Left lobe of liver (tissue), 2 donors: ENCODE measurements around the gene QSOX1. TPM values are rescaled to one million over a fixed set of nuclear protein-coding genes. Genes with fewer than 3 reads are reported as not detected.

ENCODE experiments used
- ATAC-seq: fragments of 200-7000 bp; cut with Tn5 transposase; one replicate; pipeline ENCODE4 v1.9.1; 2020; ENCODE audit warnings: mild to moderate bottlenecking, moderate library complexity
- DNase-seq: peaks from one replicate; pipeline ENCODE4 v3.0.0-alpha.2; 2020; ENCODE audit warnings: low spot score
- total RNA-seq: library from RNA; stranded (reverse); gene quantifications from one replicate; pipeline ENCODE4 v1.2.1, GENCODE V29; 2021
- donor health status: DM: no; HTN: no; CAD: no; lungs with moderate emphysema.
- donor health status: DM: no; HTN: yes; CAD: no.

QSOX1 gene
- total RNA-seq, 1 donor from 2014 or later: 41.1 TPM

DNA sequence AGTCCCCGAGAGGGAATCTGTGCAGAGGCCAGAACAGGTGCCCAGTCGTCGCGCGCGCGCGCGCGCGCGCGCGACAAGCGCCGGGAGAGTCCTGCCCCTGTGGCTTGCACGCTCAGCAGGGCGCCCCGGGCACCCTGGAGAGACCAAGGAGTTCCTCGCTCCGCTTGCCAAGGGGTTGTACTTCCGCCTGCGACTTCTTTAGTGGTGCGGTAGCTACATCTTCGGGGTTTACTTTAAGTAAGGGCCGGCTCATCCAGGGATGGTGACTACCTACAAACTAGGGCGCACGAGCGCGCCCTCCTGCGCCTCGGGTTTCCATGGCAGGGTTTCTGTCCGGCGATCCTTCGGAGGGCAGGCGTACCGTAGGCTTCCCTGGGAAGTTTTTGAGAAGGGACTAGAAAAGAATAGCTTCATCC lies 76.8 kb downstream of the QSOX1 start:
- ATAC-seq (no peak), DNase-seq (no peak)

DNA sequence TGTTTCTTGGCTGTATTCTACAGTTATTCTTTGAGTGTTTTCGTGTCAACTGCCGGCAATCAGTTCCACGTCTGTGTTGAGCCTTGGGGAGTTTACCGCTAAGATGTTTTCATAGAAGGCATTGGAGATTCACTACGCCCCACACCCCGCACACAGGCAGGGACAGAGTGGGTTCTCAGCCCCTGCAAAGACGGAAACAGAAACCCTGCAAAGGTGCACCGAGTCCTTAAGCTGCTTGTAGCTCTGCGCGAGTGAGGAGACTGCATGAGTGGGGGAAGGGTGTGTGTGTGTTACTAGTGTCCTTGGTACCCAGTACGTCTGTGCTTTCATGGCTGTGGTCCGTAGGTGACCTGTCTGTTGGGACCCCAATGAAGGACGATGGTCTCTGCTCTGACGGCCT lies 77.3 kb downstream of the QSOX1 start:
- ATAC-seq: no peak
- DNase-seq: no peak

DNA sequence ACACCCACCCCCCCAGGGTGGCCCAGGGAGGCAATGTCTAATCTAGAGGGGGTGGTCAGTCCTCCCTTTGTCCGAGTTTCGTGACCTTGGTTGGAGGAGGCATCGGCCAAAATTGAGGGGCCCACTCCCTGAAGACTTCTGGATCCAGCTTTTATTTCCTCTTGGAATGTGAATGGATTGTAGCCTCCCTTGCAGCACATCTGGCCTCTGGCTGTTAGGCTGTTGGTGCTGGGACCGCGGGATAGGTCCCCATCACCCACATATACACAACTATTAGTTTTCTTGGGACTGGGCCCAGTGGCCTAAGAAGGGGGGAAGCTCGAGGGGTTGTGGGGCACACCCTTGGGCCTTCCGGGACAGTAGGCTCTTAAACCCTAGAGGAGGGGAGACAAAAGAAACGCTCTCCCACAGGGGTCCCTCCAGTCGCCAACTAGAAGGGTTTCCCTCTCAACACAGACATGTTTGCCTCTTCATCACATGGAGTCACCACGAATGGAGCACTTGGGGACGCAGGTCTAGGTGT lies 77.9 kb downstream of the QSOX1 start:
- ATAC-seq (no peak), DNase-seq (no peak)

DNA sequence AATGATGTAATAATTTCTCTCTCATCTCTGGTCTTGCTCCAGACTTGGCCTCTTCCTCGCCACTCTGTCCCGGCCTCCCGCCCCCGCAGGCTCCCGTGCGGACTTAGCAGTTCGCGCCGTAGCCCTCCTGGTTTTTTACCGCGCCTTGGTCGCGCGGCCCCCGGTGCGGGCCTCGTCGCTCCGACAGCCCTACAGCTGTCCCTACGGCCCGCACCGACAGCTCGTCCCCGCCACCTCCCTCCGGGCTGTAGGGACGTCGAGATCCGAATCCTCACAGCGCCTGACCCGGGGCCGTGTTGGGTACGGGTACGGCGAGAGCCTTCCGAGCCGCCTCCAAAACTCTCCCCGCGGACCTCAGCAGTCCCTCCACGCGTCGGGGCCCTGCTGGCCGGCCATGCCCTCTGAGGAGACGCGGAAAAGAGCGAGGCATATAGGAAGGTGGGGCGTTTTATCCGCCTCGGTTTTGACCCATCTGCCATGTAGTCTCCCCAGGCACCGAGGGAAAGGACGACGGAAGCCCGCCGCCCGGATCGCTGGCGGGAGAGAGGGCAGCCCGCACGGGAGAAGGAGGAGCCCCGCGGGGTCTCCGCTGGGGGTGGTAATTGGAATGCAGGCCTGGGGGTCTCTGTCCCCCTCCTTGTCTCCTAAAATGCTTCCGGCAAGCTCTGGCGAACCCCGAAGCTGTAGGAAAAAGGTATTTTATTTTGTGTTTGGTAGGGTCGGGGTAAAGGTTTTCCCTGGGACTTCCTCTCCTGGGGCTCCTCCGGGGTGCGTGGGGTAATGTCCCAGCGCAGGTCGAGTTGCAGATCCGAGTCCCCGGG lies 78.7 kb downstream of the QSOX1 start:
- no peak for ATAC-seq
- DNase-seq: no peak

DNA sequence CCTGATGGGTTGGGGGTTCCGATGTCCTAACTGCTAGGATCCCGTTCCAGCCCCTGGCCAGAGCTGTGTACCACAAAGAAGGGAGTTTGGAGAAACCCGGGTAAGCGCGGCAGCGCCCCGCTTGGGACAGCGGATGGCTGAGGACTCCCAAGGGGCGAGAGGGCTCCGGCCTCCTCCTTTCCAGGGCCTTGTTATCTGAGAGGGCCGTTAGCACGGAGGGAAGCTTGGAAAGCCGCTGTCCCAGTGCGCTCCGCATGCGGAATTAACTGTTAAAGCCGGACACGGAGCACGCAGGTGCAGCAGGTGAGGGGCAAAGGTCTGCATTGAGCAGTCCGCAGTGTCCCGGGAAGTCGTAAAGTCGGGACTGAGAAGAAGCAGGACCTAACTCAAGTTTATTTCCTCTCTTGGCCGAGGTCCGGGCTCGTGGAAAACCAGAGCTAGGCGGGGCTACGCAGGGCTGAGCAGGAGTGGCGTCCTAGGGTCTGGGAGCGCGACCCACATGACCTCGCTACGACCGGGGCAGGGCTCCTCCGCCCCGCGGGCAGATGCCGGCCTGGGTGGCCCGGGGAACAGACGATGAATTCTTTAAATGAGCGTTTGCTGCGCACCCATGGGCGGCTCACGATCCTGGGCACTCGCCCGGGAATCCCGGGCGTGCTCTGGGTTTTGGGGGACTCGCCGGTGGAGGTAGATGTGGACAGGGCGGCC lies 79.9 kb downstream of the QSOX1 start:
- DNase-seq (no peak), ATAC-seq (peak; percentile 67)

DNA sequence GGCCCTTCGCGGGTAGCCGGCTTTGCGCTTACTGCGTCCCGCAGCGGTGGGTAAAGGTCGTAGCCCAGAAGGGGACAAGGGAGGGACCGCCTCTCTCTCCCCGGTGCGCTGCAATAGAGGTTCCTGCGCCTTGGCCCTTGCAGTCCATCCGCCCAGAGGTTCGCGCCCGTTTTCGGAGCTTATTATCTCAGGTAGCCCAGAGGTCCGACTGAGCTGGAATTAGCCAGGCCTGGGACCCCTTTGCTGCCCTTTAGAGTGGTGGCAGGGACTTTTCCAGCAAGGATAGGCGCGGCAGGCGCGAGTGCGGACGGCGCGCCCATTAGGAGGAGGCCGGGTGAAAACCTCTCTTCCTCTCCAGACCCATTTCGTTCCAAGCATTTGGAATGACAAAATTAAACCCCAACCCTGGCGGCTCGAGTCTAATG lies 80.4 kb downstream of the QSOX1 start:
- DNase-seq: no peak
- ATAC-seq: peak; percentile 12

DNA sequence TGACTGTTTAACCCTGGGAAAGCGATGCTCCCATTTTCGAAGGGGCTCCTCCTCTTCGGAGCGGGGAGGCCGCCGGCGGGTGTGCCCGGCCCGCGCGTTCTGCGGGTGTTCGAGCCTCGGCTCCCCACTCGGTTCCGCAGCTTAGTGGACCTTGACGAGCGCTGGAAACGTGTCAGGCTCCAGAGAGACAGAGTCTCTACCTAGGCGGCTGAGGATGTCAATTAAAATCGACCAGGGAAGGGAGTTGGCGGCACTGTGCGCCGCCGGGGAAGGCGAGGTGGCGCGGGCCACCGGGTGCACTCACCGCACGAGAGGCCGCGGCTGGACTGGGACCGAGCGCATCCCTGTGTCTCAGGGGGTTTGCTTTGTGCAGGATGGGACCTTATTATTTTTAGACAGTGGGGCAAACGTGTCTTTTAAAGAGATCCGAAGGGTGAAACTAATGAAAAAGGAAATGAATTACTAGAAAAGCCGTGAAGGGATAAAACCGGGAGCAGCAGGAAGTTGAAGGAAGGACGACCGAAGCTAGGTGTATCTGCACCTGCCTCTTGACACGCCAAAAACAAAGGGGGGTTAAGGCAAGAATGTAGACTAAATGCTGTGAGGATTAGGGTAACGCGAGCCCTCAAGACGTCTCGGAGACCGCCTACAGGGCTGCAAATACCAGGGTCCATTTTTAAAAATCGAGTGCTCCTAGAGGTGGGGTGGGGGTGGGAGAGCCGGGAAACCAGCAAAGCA lies 81.0 kb downstream of the QSOX1 start:
- ATAC-seq: no peak
- no peak for DNase-seq

DNA sequence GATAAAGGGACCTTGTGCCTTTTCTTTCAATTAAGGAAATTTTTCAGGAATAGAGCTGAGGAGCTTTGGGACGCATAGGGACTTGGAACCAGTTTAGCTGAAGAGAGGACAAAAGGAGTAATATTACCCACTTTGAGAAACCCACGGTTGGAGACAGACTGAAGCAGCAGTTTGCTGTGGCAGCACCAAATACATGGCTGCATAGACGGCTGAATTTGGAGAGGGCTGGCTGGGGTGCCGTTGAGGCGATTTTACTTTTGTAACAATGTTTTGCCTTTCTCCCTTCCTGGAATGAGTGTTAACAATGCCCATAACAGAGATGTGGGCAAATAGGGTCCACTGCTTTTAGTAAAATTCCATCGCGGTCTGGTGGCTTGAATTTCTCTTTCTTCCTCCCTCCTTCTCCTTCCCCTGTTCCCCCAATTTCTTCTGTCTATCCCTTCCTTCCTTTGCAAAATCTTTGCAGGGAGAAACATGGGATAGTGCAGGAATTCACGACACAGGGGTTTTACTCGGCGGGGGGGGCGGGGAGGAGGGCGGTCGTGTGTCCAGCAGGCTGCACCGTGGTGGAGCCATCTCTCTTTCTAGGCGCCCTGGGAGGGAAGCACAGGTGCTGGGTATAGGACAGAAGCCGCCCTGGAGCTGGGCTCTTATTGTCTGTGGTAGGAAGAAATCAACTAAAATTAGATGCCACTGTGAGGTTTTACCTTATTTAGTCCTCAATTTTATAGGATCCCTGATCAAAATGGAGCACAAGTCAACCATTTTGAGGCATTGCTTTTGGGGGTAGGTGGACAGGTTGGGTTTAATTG lies 82.2 kb downstream of the QSOX1 start:
- ATAC-seq (no peak), DNase-seq (no peak)

DNA sequence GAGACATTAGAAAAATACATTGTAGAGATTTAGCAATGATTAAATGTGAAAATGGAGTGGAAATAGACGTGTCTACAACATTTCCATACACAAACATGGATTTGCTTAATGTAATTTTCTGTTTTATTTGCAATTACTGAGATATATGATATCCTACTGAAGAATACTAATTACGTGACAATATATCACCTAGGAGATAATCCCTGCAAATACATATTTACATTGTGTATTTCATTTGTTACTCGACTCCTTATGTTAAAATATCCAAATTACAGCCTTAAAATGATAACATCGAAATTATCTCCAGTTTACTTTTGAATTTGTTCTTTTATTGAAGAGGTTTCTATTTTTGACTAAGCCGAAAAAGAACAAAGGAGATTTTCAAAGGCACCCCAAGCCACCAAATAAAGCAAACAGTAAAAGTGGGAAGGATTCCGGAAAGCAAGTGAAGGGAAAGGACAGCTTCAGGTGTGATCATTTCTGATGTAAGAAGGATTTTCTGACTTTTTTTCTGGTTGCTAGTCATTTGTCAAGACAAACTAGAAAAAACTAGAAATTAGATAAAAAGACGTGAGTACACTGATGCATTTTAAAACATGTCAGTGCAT lies 83.3 kb downstream of the QSOX1 start:
- ATAC-seq (no peak), DNase-seq (no peak)

DNA sequence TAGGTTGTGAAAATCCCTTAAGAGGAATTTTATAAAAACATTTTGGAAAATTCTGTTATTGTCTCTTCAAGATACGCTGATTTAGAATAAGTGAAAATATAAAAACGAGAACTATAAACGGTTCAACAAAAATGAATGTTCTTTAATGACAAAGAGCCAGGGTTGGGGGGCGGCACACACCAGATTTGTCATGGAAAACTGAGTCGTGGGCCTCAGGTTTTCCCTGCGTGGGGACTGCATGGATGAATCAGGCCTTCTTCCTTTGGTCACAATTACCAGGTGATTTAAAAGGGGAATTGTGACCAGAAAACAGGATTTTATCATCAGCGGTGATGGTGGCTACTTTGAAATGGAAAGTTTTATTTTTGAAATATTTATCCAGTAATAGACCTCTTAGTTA lies 84.0 kb downstream of the QSOX1 start:
- no peak for DNase-seq

DNA sequence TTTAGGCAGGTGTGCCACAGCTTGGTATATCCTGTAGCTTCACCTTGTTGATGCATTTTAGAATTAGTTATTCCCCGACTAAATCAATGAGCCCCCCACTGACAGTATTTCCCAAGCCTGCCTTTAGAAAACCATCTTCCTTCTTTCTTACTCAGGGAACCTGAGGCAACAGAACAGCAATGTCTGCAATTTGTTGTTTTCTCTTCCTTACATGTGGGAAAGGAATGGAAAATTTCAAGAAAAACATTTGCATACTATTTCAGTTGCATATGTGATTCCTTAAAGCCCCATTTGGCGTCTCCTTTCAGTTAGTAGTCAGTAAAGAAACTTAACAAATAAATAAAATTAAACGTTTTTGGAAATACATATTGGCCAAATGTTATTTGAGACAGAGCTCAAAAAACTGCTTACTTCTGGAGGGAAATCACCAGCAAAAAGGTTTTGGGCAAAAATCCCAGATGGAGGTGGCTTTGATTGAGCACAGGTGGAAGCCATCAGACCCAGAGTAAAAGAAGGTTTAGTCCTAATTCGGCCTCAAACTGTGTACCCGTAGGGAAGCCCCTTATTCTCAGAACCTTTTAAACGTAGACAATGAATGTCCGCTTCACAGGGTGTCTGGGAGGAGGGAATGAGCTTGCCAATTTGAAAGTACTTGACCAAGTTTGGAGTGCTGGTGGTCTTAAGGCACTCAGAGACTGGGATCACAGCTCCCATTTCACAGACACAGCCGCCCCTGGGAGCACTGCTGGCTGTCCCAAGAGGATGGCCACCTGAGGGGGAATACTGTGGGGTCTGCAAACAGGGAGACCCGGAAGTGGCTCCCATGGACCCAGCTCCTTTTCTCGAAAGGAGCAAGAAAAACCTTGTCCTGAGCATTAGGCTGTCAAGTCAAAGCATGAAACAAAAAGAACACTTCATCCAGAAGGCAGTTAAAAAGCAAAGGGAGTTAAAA lies 84.8 kb downstream of the QSOX1 start:
- DNase-seq (no peak), ATAC-seq (no peak)

More for the DNA sequence above, 84.0 kb downstream of the QSOX1 start:
- ATAC-seq: no peak

DNA sequence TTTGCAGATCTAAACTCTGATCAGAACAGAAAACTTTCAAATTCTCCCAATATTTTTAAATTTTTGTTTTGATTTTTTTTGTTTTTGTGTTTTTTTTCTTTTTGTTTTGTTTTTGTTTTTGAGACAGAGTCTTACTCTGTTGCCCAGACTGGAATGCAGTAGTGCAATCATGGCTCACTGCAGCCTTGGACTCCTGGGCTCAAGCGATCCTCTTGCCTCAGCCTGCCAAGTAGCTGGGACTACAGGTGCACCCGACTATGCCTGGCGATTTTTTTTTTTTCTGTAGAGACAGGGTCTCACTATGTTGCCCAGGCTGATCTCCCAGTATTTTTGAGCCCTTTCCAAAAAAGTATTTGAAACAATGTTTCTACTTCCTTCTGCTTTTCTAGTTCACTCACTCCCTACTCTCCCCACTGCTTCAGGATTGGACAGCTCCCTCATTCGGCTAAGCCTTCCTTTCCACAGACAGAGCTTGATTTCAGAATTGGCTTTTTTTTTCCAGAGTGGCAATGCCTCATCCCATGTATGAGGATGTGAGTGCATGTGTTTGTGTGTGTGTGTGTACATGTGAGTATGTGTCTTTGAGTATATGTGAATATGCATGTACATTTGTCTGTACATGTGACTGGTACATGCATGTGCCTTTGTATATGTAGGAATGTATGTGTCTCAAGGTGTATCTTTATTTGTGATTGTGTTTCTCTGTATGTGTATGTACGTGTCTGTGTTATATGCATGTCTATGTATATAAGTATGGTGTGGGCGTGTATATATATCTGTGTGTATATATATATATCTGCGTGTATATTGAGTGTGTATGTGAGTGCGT lies 87.3 kb downstream of the QSOX1 start:
- DNase-seq: no peak
- no peak for ATAC-seq

DNA sequence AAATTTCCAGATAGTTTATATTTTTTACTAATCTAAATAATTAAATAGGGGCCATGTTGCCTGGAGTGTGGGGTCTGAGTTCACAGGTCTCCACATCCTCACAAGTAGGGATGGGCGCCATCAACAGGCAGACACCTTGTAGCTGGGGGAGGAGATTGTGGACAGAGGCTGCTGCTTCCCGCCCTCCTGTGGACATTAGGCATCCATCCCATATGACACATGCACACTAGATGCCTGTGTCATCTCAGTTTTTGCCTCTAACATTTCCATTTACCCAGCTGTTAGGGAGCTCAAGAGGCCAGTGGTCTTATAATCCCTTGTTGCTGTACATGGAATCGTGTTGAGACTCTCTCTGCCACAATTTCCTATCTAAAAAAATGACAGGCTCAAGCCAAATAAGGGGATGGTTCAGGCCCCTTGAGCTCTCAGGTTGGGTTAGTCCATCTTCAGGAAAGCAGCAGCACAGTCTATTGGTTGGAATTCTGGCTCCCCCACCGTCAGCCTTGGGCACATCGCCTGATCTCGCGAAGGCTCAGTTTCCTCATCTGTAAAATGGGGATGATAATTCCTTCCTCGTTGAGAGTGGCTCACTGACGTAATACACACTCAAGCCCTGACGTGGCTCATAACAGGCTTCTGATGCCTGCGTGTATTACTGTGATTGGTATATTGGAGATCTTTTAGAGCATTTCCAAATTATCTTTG lies 89.0 kb downstream of the QSOX1 start:
- DNase-seq: no peak
- no peak for ATAC-seq

DNA sequence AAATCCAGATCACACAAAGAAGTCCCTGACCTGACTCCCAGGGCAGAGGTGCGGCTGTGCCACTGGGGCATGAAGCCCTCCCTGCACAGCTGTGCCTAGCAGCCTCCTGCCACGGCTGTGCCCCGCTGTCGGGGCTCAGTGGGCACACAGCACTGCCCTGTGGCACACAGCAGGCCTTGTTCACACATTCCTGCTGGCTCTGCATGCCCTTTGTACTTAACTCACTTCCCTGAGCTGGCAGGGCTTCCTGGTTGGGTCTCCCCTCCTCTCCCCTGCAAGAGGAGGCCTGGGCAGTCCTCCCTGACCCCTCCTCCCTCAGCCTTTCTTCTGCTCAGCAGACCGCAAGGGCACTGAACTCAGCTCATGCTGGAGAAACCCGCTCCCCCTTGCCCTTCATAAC lies 90.2 kb downstream of the QSOX1 start:
- ATAC-seq (no peak), DNase-seq (no peak)

DNA sequence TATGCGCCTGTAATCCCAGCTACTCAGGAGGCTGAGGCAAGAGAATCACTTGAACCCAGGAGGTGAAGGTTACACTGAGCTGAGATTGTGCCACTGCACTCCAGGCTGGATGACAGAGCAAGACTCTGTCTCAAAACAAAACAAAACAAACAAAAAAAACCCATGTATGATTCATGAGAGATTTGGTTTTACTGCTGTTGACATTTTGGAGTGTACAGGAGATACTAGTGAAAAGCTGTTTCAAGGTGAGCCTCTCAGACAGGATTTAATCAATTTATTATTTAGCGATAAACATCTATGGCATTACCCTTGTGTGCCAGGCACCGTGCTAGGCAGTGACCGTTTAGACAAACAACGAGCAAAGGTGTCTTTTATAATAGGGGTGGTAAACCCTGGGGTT lies 91.9 kb downstream of the QSOX1 start:
- no peak for ATAC-seq
- no peak for DNase-seq

DNA sequence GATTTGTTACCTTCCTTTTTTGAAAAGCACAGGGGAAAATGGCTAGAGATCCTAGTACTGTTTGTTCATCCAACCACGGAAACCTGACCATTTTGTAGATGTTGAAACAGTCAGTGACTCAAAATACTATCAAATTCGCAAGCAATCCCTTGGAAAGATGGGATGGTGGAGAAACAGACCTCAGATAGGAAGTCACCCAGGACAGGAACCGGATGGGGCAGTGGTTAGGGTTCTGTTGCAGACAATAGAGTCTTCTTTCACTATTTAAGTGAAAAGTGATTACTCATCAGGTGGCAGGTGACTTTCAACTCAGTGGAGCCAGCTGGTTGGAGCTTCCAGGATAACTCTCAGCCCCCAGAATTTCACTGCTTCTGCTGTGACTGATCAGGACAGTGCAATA lies 92.4 kb downstream of the QSOX1 start:
- no peak for DNase-seq
- no peak for ATAC-seq

DNA sequence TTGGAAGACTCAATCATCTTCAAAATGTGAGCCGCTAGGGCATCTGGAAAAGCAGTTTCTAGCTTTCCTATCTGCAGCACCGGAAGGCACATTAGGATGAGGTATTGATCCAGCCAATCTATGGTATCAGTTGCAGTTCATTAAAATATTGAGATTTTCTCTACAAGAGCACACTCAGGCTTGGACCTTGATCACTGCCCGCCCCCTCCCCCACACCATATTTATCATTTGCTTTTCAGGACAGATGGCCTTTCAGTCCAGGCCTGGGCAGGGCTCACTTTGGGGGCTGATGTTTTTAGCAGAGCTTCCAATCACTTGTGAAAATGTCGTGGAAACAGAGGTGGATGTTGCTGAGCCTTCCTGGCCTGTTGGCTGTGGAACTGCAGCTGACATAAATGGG lies 92.9 kb downstream of the QSOX1 start:
- DNase-seq (no peak), ATAC-seq (no peak)

DNA sequence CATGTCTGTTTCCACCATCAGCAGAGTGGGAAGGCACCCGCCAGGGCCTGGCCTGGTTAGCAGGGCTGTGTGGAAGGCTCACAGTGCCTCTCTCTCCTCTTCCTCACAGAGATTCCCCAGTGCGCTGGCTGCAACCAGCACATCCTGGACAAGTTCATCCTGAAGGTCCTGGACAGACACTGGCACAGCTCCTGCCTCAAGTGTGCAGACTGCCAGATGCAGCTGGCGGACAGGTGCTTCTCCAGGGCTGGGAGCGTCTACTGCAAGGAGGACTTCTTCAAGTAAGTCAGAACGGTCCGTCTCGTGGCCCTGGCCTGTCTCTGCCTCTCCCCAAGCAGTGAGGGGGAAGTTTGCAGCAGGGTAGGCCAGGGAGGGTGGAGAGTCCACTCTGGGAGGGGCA lies 93.5 kb downstream of the QSOX1 start:
- DNase-seq (no peak), ATAC-seq (no peak)
